OCI-LY7 (cell line): ENCODE results near the gene CDH12. TPM values are rescaled to one million over a fixed set of nuclear protein-coding genes. Genes with fewer than 3 reads are reported as not detected.
"Not testable (repeated sequence)": the region's sequence is repeated elsewhere in the genome, so short reads cannot be mapped to it uniquely, and the experiment has no call there.

Source experiments
- BruUV-seq: library from RNA; stranded (reverse); fragments of 400-500 nt; replicated peaks from 2 replicates; lab custom pipeline; 2021; lab: Mats Ljungman, UMichigan
- CTCF ChIA-PET: fragments of 300-600 bp; sonication (Branson Sonifier 250); formaldehyde crosslinking; loops from one replicate; lab custom pipeline; 2022; ENCODE audit warnings: antibody characterized with exemption; ENCODE audit not compliant: unreplicated experiment; lab: Charles Lee
- POLR2A ChIA-PET: fragments of 300-600 bp; sonication (Branson Sonifier 250); formaldehyde crosslinking; loops from one replicate; lab custom pipeline; 2022; ENCODE audit warnings: antibody characterized with exemption; lab: Charles Lee
- DNase-seq: peaks from one replicate; pipeline ENCODE4 v3.0.0-alpha.2; 2015; ENCODE audit warnings: low spot score
- H2AFZ ChIP-seq: fragments of 200-600 bp; sonication (generic), shearing (Covaris generic); 2 replicates; pipeline ENCODE4 v1.6.1; 2014; ENCODE audit warnings: mild to moderate bottlenecking, antibody characterized with exemption, low read length, moderate library complexity
- H3K27ac ChIP-seq: fragments of 200-600 bp; sonication (generic); 2 replicates; pipeline ENCODE4 v1.5.1; 2014; ENCODE audit warnings: mixed run types, low read depth, mild to moderate bottlenecking, moderate library complexity, low read length, inconsistent platforms; ENCODE audit not compliant: poor library complexity, severe bottlenecking
- H3K36me3 ChIP-seq: fragments of 200-600 bp; sonication (generic); 2 replicates; pipeline ENCODE4 v1.6.1; 2014; ENCODE audit warnings: mild to moderate bottlenecking, antibody characterized with exemption, low read length, moderate library complexity, mixed read lengths; ENCODE audit not compliant: insufficient read depth
- H3K4me1 ChIP-seq: fragments of 200-600 bp; sonication (generic); 2 replicates; pipeline ENCODE4 v1.5.1; 2014; ENCODE audit warnings: mild to moderate bottlenecking, low read length; ENCODE audit not compliant: insufficient read depth, poor library complexity, severe bottlenecking
- H3K4me2 ChIP-seq: fragments of 200-600 bp; sonication (generic); 2 replicates; pipeline ENCODE4 v1.6.1; 2014; ENCODE audit warnings: mild to moderate bottlenecking, low read length
- H3K4me3 ChIP-seq: fragments of 200-600 bp; sonication (generic); 2 replicates; pipeline ENCODE4 v1.5.1; 2014; ENCODE audit warnings: mild to moderate bottlenecking, low read depth, low read length; ENCODE audit not compliant: poor library complexity, severe bottlenecking
- H3K79me2 ChIP-seq: fragments of 200-600 bp; sonication (generic); 2 replicates; pipeline ENCODE4 v1.6.1; 2016; ENCODE audit warnings: low read depth, mild to moderate bottlenecking, low read length, moderate library complexity, mixed read lengths; ENCODE audit not compliant: insufficient read depth
- H3K9me2 ChIP-seq: fragments of 200-600 bp; sonication (generic); 2 replicates; pipeline ENCODE4 v1.6.1; 2016; ENCODE audit warnings: mild to moderate bottlenecking, low read length, mixed read lengths; ENCODE audit not compliant: insufficient read depth
- H3K9me3 ChIP-seq: fragments of 200-600 bp; sonication (generic); 2 replicates; pipeline ENCODE4 v1.6.1; 2014; ENCODE audit warnings: mild to moderate bottlenecking, mixed run types, low read length, mixed read lengths
- H4K20me1 ChIP-seq: fragments of 200-600 bp; sonication (generic); 2 replicates; pipeline ENCODE4 v1.6.1; 2014; ENCODE audit warnings: mild to moderate bottlenecking, antibody characterized with exemption, low read length, moderate library complexity, mixed read lengths; ENCODE audit not compliant: insufficient read depth
- intact Hi-C: fragments of 100-400 bp; cut with micrococcal nuclease; formaldehyde crosslinking; loops from one replicate; pipeline ENCODE4 v1.10.0; 2022; ENCODE audit not compliant: unreplicated experiment
- total RNA-seq, 2 experiments: library from RNA; depleted of rRNA in 1 of 2; stranded (reverse); fragments of >200 nt in 1 of 2; shearing (Covaris generic) in 1 of 2; gene quantifications; 2 replicates each; pipeline ENCODE4 v1.2.3, GENCODE V29; 2014 to 2022

Gene CDH12
- total RNA-seq, 2 experiments from 2014 or later = not detected

- BruUV-seq, H4K20me1 ChIP-seq, H3K79me2 ChIP-seq, intact Hi-C loops, H3K4me3 ChIP-seq, H3K9me2 ChIP-seq, H3K9me3 ChIP-seq, CTCF ChIA-PET, H3K36me3 ChIP-seq, POLR2A ChIA-PET, H3K4me2 ChIP-seq, H3K4me1 ChIP-seq, H2AFZ ChIP-seq, DNase-seq, H3K27ac ChIP-seq: not testable (repeated sequence)
These were observed 644.7 kb downstream of the CDH12 start for GRCh38 chr5:22208463-22208862.

- H3K4me2 ChIP-seq, H2AFZ ChIP-seq, H4K20me1 ChIP-seq, H3K4me1 ChIP-seq, H3K27ac ChIP-seq, CTCF ChIA-PET, intact Hi-C loops, BruUV-seq, H3K36me3 ChIP-seq, DNase-seq, H3K79me2 ChIP-seq, POLR2A ChIA-PET, H3K4me3 ChIP-seq, H3K9me2 ChIP-seq, H3K9me3 ChIP-seq: not testable (repeated sequence)
These were observed 664.5 kb downstream of the CDH12 start for GRCh38 chr5:22188651-22189050.

- BruUV-seq, POLR2A ChIA-PET: not testable (repeated sequence)
These were observed 665.4 kb downstream of the CDH12 start for GRCh38 chr5:22187632-22188228.

GRCh38 chr5:22169226-22169625 lies 683.9 kb downstream of the CDH12 start:
- H3K4me1 ChIP-seq, CTCF ChIA-PET, H3K4me3 ChIP-seq, intact Hi-C loops, H3K79me2 ChIP-seq, H3K9me3 ChIP-seq, H3K27ac ChIP-seq, H4K20me1 ChIP-seq, H2AFZ ChIP-seq, DNase-seq, H3K4me2 ChIP-seq, BruUV-seq, H3K36me3 ChIP-seq, H3K9me2 ChIP-seq, POLR2A ChIA-PET: not testable (repeated sequence)

More at GRCh38 chr5:22187632-22188228, 665.4 kb downstream of the CDH12 start:
- H3K4me3 ChIP-seq, CTCF ChIA-PET, H3K4me1 ChIP-seq, H2AFZ ChIP-seq, H3K9me3 ChIP-seq, H3K27ac ChIP-seq, H3K79me2 ChIP-seq, H4K20me1 ChIP-seq, H3K4me2 ChIP-seq, DNase-seq, H3K9me2 ChIP-seq, H3K36me3 ChIP-seq, intact Hi-C loops: not testable (repeated sequence)

GRCh38 chr5:22168704-22169103 lies 684.4 kb downstream of the CDH12 start:
- H3K4me3 ChIP-seq, CTCF ChIA-PET, intact Hi-C loops, H3K4me2 ChIP-seq, BruUV-seq, H3K9me3 ChIP-seq, H3K27ac ChIP-seq, H4K20me1 ChIP-seq, H3K36me3 ChIP-seq, H3K9me2 ChIP-seq, H2AFZ ChIP-seq, DNase-seq, H3K4me1 ChIP-seq, H3K79me2 ChIP-seq, POLR2A ChIA-PET: not testable (repeated sequence)

- DNase-seq, H3K4me3 ChIP-seq, CTCF ChIA-PET, H3K4me1 ChIP-seq, H4K20me1 ChIP-seq, H3K27ac ChIP-seq, H3K4me2 ChIP-seq, H3K9me3 ChIP-seq, H3K36me3 ChIP-seq, H3K79me2 ChIP-seq, H2AFZ ChIP-seq, intact Hi-C loops, POLR2A ChIA-PET, H3K9me2 ChIP-seq, BruUV-seq: not testable (repeated sequence)
These were observed 687.2 kb downstream of the CDH12 start for GRCh38 chr5:22165931-22166330.
